Heart right ventricle (tissue), 16 donors: ENCODE measurements around the gene SLC2A13. TPM values are rescaled to one million over a fixed set of nuclear protein-coding genes. Genes with fewer than 3 reads are reported as not detected.
"Not testable (repeated sequence)": the region's sequence is repeated elsewhere in the genome, so short reads cannot be mapped to it uniquely, and the experiment has no call there.

ENCODE experiments used
- ATAC-seq, 8 donors: fragments of 200-7000 bp; cut with Tn5 transposase; one replicate each; pipeline ENCODE4 v1.9.1; 2020; ENCODE audit warnings: mild to moderate bottlenecking in 8 of 8, moderate library complexity in 8 of 8, moderate number of reproducible peaks in 1 of 8
- DNase-seq, 2 donors: peaks; one replicate each; pipeline ENCODE4 v3.0.0-alpha.2; 2020
- H3K27ac ChIP-seq, 10 donors: fragments of 200-600 bp; sonication (generic) in 2 of 10; one replicate each; pipeline versions ENCODE4 v1.5.0 to v1.8.0; 2020 to 2022; ENCODE audit warnings: mild to moderate bottlenecking in 3 of 10
- H3K27me3 ChIP-seq, 7 donors: fragments of 200-600 bp; one replicate each; pipeline ENCODE4 v1.8.0; 2021 to 2022; ENCODE audit warnings: mild to moderate bottlenecking in 2 of 7
- H3K36me3 ChIP-seq, 9 donors: fragments of 200-600 bp; sonication (generic) in 1 of 9; one replicate each; pipeline versions ENCODE4 v1.5.0 to v1.8.0; 2020 to 2022; ENCODE audit warnings: mild to moderate bottlenecking in 2 of 9
- H3K4me1 ChIP-seq, 9 donors: fragments of 200-600 bp; sonication (generic) in 1 of 9; one replicate each; pipeline versions ENCODE4 v1.5.0 to v1.8.0; 2020 to 2022; ENCODE audit warnings: mild to moderate bottlenecking in 4 of 9
- H3K4me3 ChIP-seq, 10 donors: fragments of 200-600 bp; sonication (generic) in 2 of 10; one replicate each; pipeline versions ENCODE4 v1.5.0 to v1.8.0; 2020 to 2022; ENCODE audit warnings: mild to moderate bottlenecking in 7 of 10, moderate library complexity in 2 of 10
- H3K9me3 ChIP-seq, 11 donors: fragments of 200-600 bp in 10 of 11; sonication (generic) in 2 of 11; one replicate each; pipeline versions ENCODE4 v1.5.0 to v1.8.0; 2013 to 2022; ENCODE audit warnings: mild to moderate bottlenecking in 2 of 11, control low read depth in 1 of 11, moderate library complexity in 1 of 11
- CTCF ChIP-seq, 9 donors: fragments of 200-600 bp; sonication (generic) in 2 of 9; IDR thresholded peaks; one replicate each; pipeline versions ENCODE4 v1.5.0 to v1.8.0; 2021 to 2022; ENCODE audit warnings: antibody characterized with exemption in 9 of 9, mild to moderate bottlenecking in 5 of 9, moderate library complexity in 1 of 9
- WGBS, 2 donors: extraction: QIAGEN DNeasy Blood & Tissue Kit; methylation state at CpG; one replicate each; pipeline ENCODE4 v1.1.7; 2013; ENCODE audit warnings: inconsistent platforms in 1 of 2; 5-methylcytosine and 5-hydroxymethylcytosine counted together
- intact Hi-C, 10 donors: fragments of 100-400 bp; cut with DNase I; formaldehyde crosslinking; loops; one replicate each; pipeline versions ENCODE4 v1.11.1 to v1.14.2; 2022
- polyA plus RNA-seq, 2 donors: library from polyadenylated mRNA; stranded (reverse); fragments of 200-250 nt; gene quantifications; one replicate each; pipeline ENCODE4 v1.2.3, GENCODE V29; 2013
- total RNA-seq, 10 donors: library from RNA; stranded (reverse); fragmentation: NEBNext Ultra II Directional in 3 of 10; extraction: Animal tissue kit (Norgen Biotek cat#: 25700) in 3 of 10; gene quantifications; one replicate each; pipeline versions ENCODE4 v1.2.1 to v1.2.4, GENCODE V29; 2021 to 2023
- donor health status: Arrhythmogenic right ventricular cardiomyopathy.
- donor health status: ischemic (EF 13 %, LVEDD 7.1; RV severe dilation, severe dysfunction).
- donor health status: healthy with polysubstance abuse.
- donor health status: DM: no; HTN: yes; CAD: no.
- donor health status: DM: no; HTN: no; CAD: no.
- donor health status: ischemic (EF 25% LVEDD 6.9; RV normal size, moderate dysfunction).
- donor health status: ischemic (EF 25% LVEDD 5.7; RV mildly dilated, moderate dysfunction).
- donor health status: healthy.
- donor health status: DM: yes; HTN: yes; CAD: no.
- donor health status: Ischemic cardiomyopathy.
- donor health status: ischemic (EF 35%, LVEDD 5.7; RV mildly dilated, moderate dysfunction).
- donor health status: nonischemic (EF 11% LVEDD 7.7; RV severe dilation, severe dysfunction).
- donor health status: DM: yes; HTN: yes; CAD: no.
- donor health status: PGD.
- donor health status: ischemic (EF 29% LVEDD 5.4; RV normal size, mild dysfunction).
- donor health status: nonischemic (EF 23%, LVEDD 6.1; RV moderate dilation, normal function).

Gene SLC2A13
- total and polyA plus RNA-seq, 12 donors, result 2.6 to 14.2 (median 9.8) TPM

GRCh38 chr12:40034156-40034555 lies 71.7 kb downstream of the SLC2A13 start:
- no peak for TF ChIP-seq CTCF (IDR thresholded peaks at IDR 0.05)
- ATAC-seq (no peak), DNase-seq (no peak)
- Histone ChIP-seq H3K27me3 (no peaks in the 10 kb centered on the region), H3K27ac (no peak overlapping the region), H3K36me3 (no peaks in the 10 kb centered on the region), H3K9me3 (no peaks in the 10 kb centered on the region), H3K4me3 (no peak overlapping the region), H3K4me1 (peaks cover 0 to 10% (median 7%) of the 10 kb centered on the region in 9 donors)
- intact Hi-C loops, result loop anchor here in 1 of 10 donors (5.0 kb wide), 1 partner anchor 68 kb away; no protein-coding TSS in a partner anchor

- H3K9me3 ChIP-seq, result no peaks in the 10 kb centered on the region
- H3K27me3 ChIP-seq, result no peaks in the 10 kb centered on the region
- TF ChIP-seq CTCF (IDR thresholded peaks at IDR 0.05), result no peak
- no peaks in the 10 kb centered on the region for H3K36me3 ChIP-seq
- H3K27ac ChIP-seq, result no peak overlapping the region
- peaks cover 0 to 10% (median 7%) of the 10 kb centered on the region in 9 donors for H3K4me1 ChIP-seq
- DNase-seq, result no peak
- H3K4me3 ChIP-seq, result no peak overlapping the region
- intact Hi-C loops, result loop anchor here in 2 of 10 donors (2.0 to 5.0 kb wide), 2 partner anchors 69 to 74 kb away; partner anchors contain the start of gene SLC2A13 (in 1 of the 2)
- ATAC-seq, result no peak
Observed at GRCh38 chr12:40033242-40033630, 72.6 kb downstream of the SLC2A13 start.

- ATAC-seq (peak in 2 of 8 donors; percentile 65 to 71), DNase-seq (no peak)
- WGBS, 2 donors, result 74 to 77% methylated on average over 5 of the region's 5 CpGs
- peaks cover 0 to 10% (median 7%) of the 10 kb centered on the region in 9 donors for H3K4me1 ChIP-seq
- H3K27me3 ChIP-seq, result no peaks in the 10 kb centered on the region
- H3K27ac ChIP-seq, result no peak overlapping the region
- TF ChIP-seq CTCF (IDR thresholded peaks at IDR 0.05), result no peak
- no peaks in the 10 kb centered on the region for H3K9me3 ChIP-seq
- H3K4me3 ChIP-seq, result no peak overlapping the region
- peaks cover 0 to 4% (median 0%) of the 10 kb centered on the region in 9 donors for H3K36me3 ChIP-seq
- intact Hi-C loops, result loop anchor here in 2 of 10 donors (2.0 to 5.0 kb wide), 2 partner anchors 70 to 74 kb away; partner anchors contain the start of gene SLC2A13 (in 1 of the 2)
Observed at GRCh38 chr12:40032433-40033241, 73.2 kb downstream of the SLC2A13 start.

GRCh38 chr12:40031965-40032364 lies 73.9 kb downstream of the SLC2A13 start:
- ATAC-seq (peak in 1 of 8 donors; percentile 49), DNase-seq (no peak)
- Histone ChIP-seq H3K9me3 (no peaks in the 10 kb centered on the region), H3K4me3 (no peak overlapping the region), H3K4me1 (peaks cover 0 to 10% (median 7%) of the 10 kb centered on the region in 9 donors), H3K36me3 (peaks cover 0 to 11% (median 0%) of the 10 kb centered on the region in 9 donors), H3K27ac (no peak overlapping the region), H3K27me3 (no peaks in the 10 kb centered on the region)
- intact Hi-C loops, result loop anchor here in 2 of 10 donors (2.0 to 5.0 kb wide), 2 partner anchors 70 to 75 kb away; partner anchors contain the start of gene SLC2A13 (in 1 of the 2)
- TF ChIP-seq CTCF (IDR thresholded peaks at IDR 0.05), result peak in 5 of 9 donors; percentile 7 to 33 (median 21)
- 97 to 98% methylated on average over 3 of the region's 3 CpGs for WGBS, 2 donors

GRCh38 chr12:40030970-40031369 lies 74.9 kb downstream of the SLC2A13 start:
- ATAC-seq, H3K27ac ChIP-seq, H3K27me3 ChIP-seq, H3K4me3 ChIP-seq, H3K9me3 ChIP-seq, DNase-seq: not testable (repeated sequence)
- 90 to 98% methylated on average over 9 of the region's 9 CpGs for WGBS, 2 donors
- intact Hi-C loops, result loop anchor here in 1 of 10 donors (5.0 kb wide), 1 partner anchor 71 kb away; no protein-coding TSS in a partner anchor
- H3K4me1 ChIP-seq, result peaks cover 0 to 10% (median 7%) of the 10 kb centered on the region in 9 donors
- H3K36me3 ChIP-seq, result peaks cover 0 to 15% (median 0%) of the 10 kb centered on the region in 9 donors
